Liver (tissue), 9 donors: ENCODE measurements around the gene NSFL1C. TPM values are rescaled to one million over a fixed set of nuclear protein-coding genes. Genes with fewer than 3 reads are reported as not detected.

ENCODE experiments used
- DNase-seq: peaks from one replicate; pipeline ENCODE4 v3.0.0-alpha.2; 2017; ENCODE audit warnings: low spot score
- H3K27ac ChIP-seq, 2 donors: one replicate each; pipeline ENCODE4 v1.7.0; 2013; ENCODE audit warnings: inconsistent platforms in 2 of 2, low read length in 2 of 2, control low read depth in 1 of 2, low read depth in 1 of 2, mild to moderate bottlenecking in 1 of 2
- H3K27me3 ChIP-seq, 4 donors: one replicate each; pipeline versions ENCODE4 v1.6.1 to v1.7.0; 2013; ENCODE audit warnings: low read length in 3 of 4, inconsistent platforms in 1 of 4, mild to moderate bottlenecking in 1 of 4, moderate library complexity in 1 of 4; ENCODE audit not compliant: control insufficient read depth in 4 of 4, insufficient read depth in 4 of 4
- H3K36me3 ChIP-seq, 4 donors: one replicate each; pipeline versions ENCODE4 v1.6.1 to v1.7.0; 2013; ENCODE audit warnings: low read length in 3 of 4, mild to moderate bottlenecking in 3 of 4, low read depth in 1 of 4, moderate library complexity in 1 of 4; ENCODE audit not compliant: control insufficient read depth in 4 of 4, insufficient read depth in 3 of 4
- H3K4me1 ChIP-seq, 4 donors: one replicate each; pipeline versions ENCODE4 v1.6.1 to v1.7.0; 2013; ENCODE audit warnings: low read length in 3 of 4, mild to moderate bottlenecking in 3 of 4, moderate library complexity in 1 of 4; ENCODE audit not compliant: control insufficient read depth in 4 of 4, insufficient read depth in 4 of 4
- H3K4me3 ChIP-seq, 3 donors: one replicate each; pipeline versions ENCODE4 v1.6.1 to v1.7.0; 2013; ENCODE audit warnings: low read length in 3 of 3, control low read depth in 1 of 3, low read depth in 1 of 3, mild to moderate bottlenecking in 1 of 3
- H3K9ac ChIP-seq, 2 donors: one replicate each; pipeline ENCODE4 v1.7.0; 2013; ENCODE audit warnings: low read length in 2 of 2, mild to moderate bottlenecking in 2 of 2, moderate library complexity in 2 of 2, control low read depth in 1 of 2, low read depth in 1 of 2
- H3K9me3 ChIP-seq, 4 donors: one replicate each; pipeline versions ENCODE4 v1.6.1 to v1.7.0; 2013; ENCODE audit warnings: low read length in 3 of 4; ENCODE audit not compliant: control insufficient read depth in 4 of 4
- EGR1 ChIP-seq, 2 donors: IDR thresholded peaks; 2 replicates each; pipeline ENCODE4 v1.6.1; 2016 to 2018; ENCODE audit warnings: antibody characterized with exemption in 2 of 2, low read depth in 2 of 2
- FOXA1 ChIP-seq: IDR thresholded peaks from 2 replicates; pipeline ENCODE4 v1.6.1; 2016; ENCODE audit warnings: antibody characterized with exemption
- FOXA2 ChIP-seq: IDR thresholded peaks from 2 replicates; pipeline ENCODE4 v1.6.1; 2016; ENCODE audit warnings: antibody characterized with exemption
- GABPA ChIP-seq, 2 donors: IDR thresholded peaks in 1 of 2; conservative IDR thresholded peaks in 1 of 2; 2 replicates each; pipeline ENCODE4 v1.6.1; 2016; ENCODE audit warnings: antibody characterized with exemption in 2 of 2, mild to moderate bottlenecking in 1 of 2, moderate library complexity in 1 of 2
- HNF4A ChIP-seq, 2 donors: conservative IDR thresholded peaks; 2 replicates each; pipeline ENCODE4 v1.6.1; 2016; ENCODE audit warnings: antibody characterized with exemption in 2 of 2, mild to moderate bottlenecking in 2 of 2
- HNF4G ChIP-seq: IDR thresholded peaks from 2 replicates; pipeline ENCODE4 v1.6.1; 2016; ENCODE audit warnings: antibody characterized with exemption
- JUND ChIP-seq, 2 donors: IDR thresholded peaks; 2 replicates each; pipeline ENCODE4 v1.6.1; 2016; ENCODE audit warnings: antibody characterized with exemption in 2 of 2
- NR2F2 ChIP-seq: IDR thresholded peaks from 2 replicates; pipeline ENCODE4 v1.6.1; 2016; ENCODE audit warnings: antibody characterized with exemption
- RAD21 ChIP-seq, 2 donors: IDR thresholded peaks; 2 replicates each; pipeline ENCODE4 v1.6.1; 2016; ENCODE audit warnings: antibody characterized with exemption in 2 of 2, mild to moderate bottlenecking in 2 of 2
- SP1 ChIP-seq: IDR thresholded peaks from 2 replicates; pipeline ENCODE4 v1.6.1; 2018; ENCODE audit warnings: antibody characterized with exemption, mild to moderate bottlenecking
- TAF1 ChIP-seq: conservative IDR thresholded peaks from 2 replicates; pipeline ENCODE4 v1.6.1; 2016; ENCODE audit warnings: antibody characterized with exemption, mild to moderate bottlenecking
- YY1 ChIP-seq: IDR thresholded peaks from 2 replicates; pipeline ENCODE4 v1.6.1; 2016; ENCODE audit warnings: antibody characterized with exemption, mild to moderate bottlenecking
- WGBS: extraction: QIAGEN DNeasy Blood & Tissue Kit; methylation state at CpG from one replicate; pipeline ENCODE4 v1.1.7; 2013; 5-methylcytosine and 5-hydroxymethylcytosine counted together
- polyA plus RNA-seq, 2 donors: library from polyadenylated mRNA; stranded (reverse) in 1 of 2; unstranded in 1 of 2; fragments of 200-250 nt in 1 of 2; fragments of >200 nt in 1 of 2; fragmentation: Nextera tagmentation in 1 of 2; extraction: Ambion mirVana in 1 of 2; gene quantifications; one replicate each; pipeline versions ENCODE4 v1.2.1 to v1.2.3, GENCODE V29; 2013 to 2015
- total RNA-seq, 2 donors: library from RNA; depleted of rRNA; stranded (reverse); fragments of >200 nt; gene quantifications; one replicate each; pipeline ENCODE4 v1.2.3, GENCODE V29; 2014
- TF ChIP-seq, protein P1 (sequence below): IDR thresholded peaks from 2 replicates; pipeline ENCODE4 v1.6.1; 2016; ENCODE audit warnings: antibody characterized with exemption
- TF ChIP-seq, protein P2 (sequence below): IDR thresholded peaks from 2 replicates; pipeline ENCODE4 v1.6.1; 2016; ENCODE audit warnings: antibody characterized with exemption
- TF ChIP-seq, protein P3 (sequence below): IDR thresholded peaks from 2 replicates; pipeline ENCODE4 v1.6.1; 2016; ENCODE audit warnings: antibody characterized with exemption, mild to moderate bottlenecking
- TF ChIP-seq, protein P4 (sequence below): IDR thresholded peaks from 2 replicates; pipeline ENCODE4 v1.6.1; 2016; ENCODE audit warnings: antibody characterized with exemption
- donor health status: healthy.
- donor health status: healthy.
- donor health status: healthy.
- donor health status: healthy.
- donor health status: healthy.

Gene NSFL1C
- total and polyA plus RNA-seq, 4 donors, result 13.7 to 49.0 (median 34.7) TPM

DNA sequence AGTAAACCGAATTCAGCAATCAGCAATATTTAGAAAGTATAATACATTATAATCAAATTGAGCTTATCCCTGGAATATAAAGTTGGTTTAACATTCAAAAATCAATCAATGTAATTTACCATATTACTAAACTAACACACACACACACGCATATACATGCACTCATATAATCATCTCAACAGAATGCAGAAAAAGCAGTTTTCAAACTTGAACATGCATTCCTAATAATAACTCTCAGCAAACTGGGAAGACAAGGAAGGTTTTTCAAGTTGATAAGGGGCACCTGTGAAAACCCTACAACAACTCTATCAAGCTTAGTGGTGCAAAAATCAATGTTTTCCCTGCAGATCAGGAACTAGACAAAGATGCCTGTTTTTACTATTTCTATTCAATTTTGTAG lies 19.9 kb upstream of the NSFL1C start (continued):
- TF ChIP-seq, protein P1, sequence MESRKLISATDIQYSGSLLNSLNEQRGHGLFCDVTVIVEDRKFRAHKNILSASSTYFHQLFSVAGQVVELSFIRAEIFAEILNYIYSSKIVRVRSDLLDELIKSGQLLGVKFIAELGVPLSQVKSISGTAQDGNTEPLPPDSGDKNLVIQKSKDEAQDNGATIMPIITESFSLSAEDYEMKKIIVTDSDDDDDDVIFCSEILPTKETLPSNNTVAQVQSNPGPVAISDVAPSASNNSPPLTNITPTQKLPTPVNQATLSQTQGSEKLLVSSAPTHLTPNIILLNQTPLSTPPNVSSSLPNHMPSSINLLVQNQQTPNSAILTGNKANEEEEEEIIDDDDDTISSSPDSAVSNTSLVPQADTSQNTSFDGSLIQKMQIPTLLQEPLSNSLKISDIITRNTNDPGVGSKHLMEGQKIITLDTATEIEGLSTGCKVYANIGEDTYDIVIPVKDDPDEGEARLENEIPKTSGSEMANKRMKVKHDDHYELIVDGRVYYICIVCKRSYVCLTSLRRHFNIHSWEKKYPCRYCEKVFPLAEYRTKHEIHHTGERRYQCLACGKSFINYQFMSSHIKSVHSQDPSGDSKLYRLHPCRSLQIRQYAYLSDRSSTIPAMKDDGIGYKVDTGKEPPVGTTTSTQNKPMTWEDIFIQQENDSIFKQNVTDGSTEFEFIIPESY, result no peak
- TF ChIP-seq HNF4A (conservative IDR thresholded peaks at IDR 0.05), result no peak
- TF ChIP-seq FOXA1, result no peak

DNA sequence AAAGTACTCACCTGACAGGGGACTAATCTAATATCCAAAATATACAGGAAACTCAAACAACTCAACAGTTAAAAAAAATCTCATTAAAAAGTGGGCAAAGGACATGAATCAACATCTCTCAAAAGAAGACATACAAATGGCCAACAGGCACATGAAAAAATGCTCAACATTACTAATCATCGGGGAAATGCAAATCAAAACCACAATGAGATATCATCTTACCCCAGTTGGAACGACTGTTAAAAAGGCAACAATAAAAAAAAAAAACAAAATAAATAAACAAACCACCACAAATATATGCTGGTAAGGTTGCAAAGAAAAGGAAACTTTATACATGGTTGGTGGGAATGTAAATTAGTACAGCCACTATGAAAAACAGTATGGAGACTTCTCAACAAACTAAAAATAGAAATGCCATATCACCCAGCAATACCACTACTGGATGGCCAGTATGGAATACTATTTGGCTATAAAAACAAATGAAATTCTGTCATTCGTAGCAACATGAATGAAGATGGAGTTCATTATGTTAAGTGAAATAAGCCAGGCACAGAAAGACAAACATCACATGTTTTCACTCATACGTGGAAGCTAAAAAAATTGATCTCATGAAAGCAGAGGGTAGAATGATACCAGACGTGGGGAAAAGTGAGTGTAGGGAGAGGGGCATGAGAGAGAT lies 17.9 kb upstream of the NSFL1C start:
- no peak overlapping the region for H3K27ac ChIP-seq
- no peak overlapping the region for H3K4me3 ChIP-seq
- H3K4me1 ChIP-seq, result no peaks in the 10 kb centered on the region
- DNase-seq, result no peak
- H3K27me3 ChIP-seq, result no peaks in the 10 kb centered on the region
- H3K9ac ChIP-seq, result no peak overlapping the region
- H3K36me3 ChIP-seq, result no peaks in the 10 kb centered on the region
- no peaks in the 10 kb centered on the region for H3K9me3 ChIP-seq
- WGBS, result 51% methylated on average over 5 of the region's 5 CpGs
- TF ChIP-seq FOXA1 (no peak), TAF1 (no peak)

DNA sequence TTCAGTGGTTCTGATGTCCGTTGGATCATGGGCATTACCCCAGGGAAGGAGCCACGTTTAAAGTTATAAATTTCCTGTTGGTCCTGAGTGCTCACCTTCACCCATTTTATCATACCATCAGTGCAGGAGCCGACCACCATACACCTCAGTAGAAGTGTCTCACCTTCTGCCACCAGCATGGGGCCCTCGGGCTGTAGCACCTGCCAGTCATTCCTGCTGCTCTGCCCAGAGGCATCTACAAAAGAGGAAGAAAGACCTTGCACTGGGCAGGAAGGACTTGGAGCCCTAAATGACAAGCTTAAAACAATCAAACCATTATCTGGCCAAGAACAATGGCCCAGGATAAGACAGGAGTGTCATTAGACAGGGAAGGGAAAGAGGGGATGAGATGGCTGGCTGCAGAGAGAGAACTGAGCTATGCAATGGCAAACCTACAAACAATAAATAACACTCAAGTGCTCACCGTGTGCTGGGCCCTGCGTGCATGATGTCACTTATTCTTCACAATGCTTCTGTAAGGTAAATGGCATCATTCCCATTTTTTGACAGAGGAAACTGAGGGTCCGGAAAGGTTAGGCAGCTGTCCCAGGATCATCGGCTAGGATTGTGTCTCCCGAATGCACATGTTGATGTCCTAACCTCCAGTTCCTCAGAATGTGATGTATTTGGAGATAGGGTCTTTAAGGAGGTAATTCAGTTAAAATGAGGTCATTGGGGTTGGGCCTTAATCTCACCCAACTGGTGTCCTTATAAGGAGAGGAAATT lies 13.4 kb upstream of the NSFL1C start:
- H3K27ac ChIP-seq, result no peak overlapping the region
- TF ChIP-seq JUND (IDR thresholded peaks at IDR 0.05) (no peak), HNF4G (no peak), SP1 (no peak), EGR1 (IDR thresholded peaks at IDR 0.05; ENCODE audit: low read depth in 2 of 2) (no peak), NR2F2 (no peak), HNF4A (conservative IDR thresholded peaks at IDR 0.05) (no peak), TAF1 (no peak), FOXA2 (no peak), GABPA (IDR thresholded peaks at IDR 0.05 in 1 of 2, conservative IDR thresholded peaks at IDR 0.05 in 1 of 2) (no peak), YY1 (no peak)
- TF ChIP-seq, protein P2, sequence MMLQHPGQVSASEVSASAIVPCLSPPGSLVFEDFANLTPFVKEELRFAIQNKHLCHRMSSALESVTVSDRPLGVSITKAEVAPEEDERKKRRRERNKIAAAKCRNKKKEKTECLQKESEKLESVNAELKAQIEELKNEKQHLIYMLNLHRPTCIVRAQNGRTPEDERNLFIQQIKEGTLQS, result no peak
- DNase-seq, result no peak
- H3K36me3 ChIP-seq, result no peaks in the 10 kb centered on the region
- H3K4me3 ChIP-seq, result no peak overlapping the region
- WGBS, result 70% methylated on average over 9 of the region's 9 CpGs
- no peaks in the 10 kb centered on the region for H3K4me1 ChIP-seq
- no peaks in the 10 kb centered on the region for H3K9me3 ChIP-seq
- no peaks in the 10 kb centered on the region for H3K27me3 ChIP-seq
- H3K9ac ChIP-seq, result no peak overlapping the region

DNA sequence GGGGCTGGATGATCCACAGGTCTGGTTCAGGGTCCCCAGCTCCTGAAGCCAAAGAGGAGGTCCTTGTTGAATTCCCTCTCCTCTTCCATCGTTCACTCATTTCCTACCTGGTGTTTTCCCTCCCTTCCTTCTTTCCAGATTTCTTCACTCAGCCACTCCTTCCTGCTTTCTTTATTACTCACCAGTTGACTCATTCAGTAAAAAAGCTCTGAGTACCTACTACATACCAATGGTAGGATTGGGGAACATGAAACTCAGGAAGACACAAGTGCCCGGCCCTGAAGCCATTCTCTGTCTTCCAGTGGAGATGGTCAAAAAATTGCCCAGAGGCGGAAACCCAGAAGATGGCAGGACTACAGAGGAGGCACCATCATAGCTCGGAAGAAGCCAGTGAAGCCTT lies 11.9 kb upstream of the NSFL1C start:
- Histone ChIP-seq H3K27me3 (no peaks in the 10 kb centered on the region), H3K27ac (no peak overlapping the region)
- 85% methylated on average over 4 of the region's 4 CpGs for WGBS
- TF ChIP-seq YY1 (no peak), TAF1 (no peak), HNF4A (conservative IDR thresholded peaks at IDR 0.05) (no peak), RAD21 (IDR thresholded peaks at IDR 0.05) (no peak), NR2F2 (no peak), JUND (IDR thresholded peaks at IDR 0.05) (no peak), EGR1 (IDR thresholded peaks at IDR 0.05; ENCODE audit: low read depth in 2 of 2) (no peak)
- TF ChIP-seq, protein P2, result no peak
- TF ChIP-seq, protein P3, sequence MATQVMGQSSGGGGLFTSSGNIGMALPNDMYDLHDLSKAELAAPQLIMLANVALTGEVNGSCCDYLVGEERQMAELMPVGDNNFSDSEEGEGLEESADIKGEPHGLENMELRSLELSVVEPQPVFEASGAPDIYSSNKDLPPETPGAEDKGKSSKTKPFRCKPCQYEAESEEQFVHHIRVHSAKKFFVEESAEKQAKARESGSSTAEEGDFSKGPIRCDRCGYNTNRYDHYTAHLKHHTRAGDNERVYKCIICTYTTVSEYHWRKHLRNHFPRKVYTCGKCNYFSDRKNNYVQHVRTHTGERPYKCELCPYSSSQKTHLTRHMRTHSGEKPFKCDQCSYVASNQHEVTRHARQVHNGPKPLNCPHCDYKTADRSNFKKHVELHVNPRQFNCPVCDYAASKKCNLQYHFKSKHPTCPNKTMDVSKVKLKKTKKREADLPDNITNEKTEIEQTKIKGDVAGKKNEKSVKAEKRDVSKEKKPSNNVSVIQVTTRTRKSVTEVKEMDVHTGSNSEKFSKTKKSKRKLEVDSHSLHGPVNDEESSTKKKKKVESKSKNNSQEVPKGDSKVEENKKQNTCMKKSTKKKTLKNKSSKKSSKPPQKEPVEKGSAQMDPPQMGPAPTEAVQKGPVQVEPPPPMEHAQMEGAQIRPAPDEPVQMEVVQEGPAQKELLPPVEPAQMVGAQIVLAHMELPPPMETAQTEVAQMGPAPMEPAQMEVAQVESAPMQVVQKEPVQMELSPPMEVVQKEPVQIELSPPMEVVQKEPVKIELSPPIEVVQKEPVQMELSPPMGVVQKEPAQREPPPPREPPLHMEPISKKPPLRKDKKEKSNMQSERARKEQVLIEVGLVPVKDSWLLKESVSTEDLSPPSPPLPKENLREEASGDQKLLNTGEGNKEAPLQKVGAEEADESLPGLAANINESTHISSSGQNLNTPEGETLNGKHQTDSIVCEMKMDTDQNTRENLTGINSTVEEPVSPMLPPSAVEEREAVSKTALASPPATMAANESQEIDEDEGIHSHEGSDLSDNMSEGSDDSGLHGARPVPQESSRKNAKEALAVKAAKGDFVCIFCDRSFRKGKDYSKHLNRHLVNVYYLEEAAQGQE, result no peak
- TF ChIP-seq, protein P1, result no peak
- TF ChIP-seq, protein P4, sequence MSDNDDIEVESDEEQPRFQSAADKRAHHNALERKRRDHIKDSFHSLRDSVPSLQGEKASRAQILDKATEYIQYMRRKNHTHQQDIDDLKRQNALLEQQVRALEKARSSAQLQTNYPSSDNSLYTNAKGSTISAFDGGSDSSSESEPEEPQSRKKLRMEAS, result no peak

More for the DNA sequence above, 11.9 kb upstream of the NSFL1C start:
- no peak overlapping the region for H3K4me3 ChIP-seq
- H3K4me1 ChIP-seq, result no peaks in the 10 kb centered on the region
- no peaks in the 10 kb centered on the region for H3K36me3 ChIP-seq
- no peaks in the 10 kb centered on the region for H3K9me3 ChIP-seq
- no peak for DNase-seq
- no peak overlapping the region for H3K9ac ChIP-seq
